IMR-90 (cell line): ENCODE data around the gene GPD1. TPM values are rescaled to one million over a fixed set of nuclear protein-coding genes. Genes with fewer than 3 reads are reported as not detected.
A peak's percentile ranks its signal among the peaks of the same experiment; 100 is the strongest.

Experiments
- ATAC-seq: fragments of 200-7000 bp; cut with Tn5 transposase; 2 replicates; pipeline ENCODE4 v1.9.1; 2020; ENCODE audit warnings: low read depth, mild to moderate bottlenecking, moderate library complexity
- BruUV-seq: library from RNA; stranded (reverse); fragments of 400-500 nt; replicated peaks from 2 replicates; lab custom pipeline; 2021; lab: Mats Ljungman, UMichigan
- CTCF ChIA-PET: fragments of 300-600 bp; formaldehyde crosslinking; extraction: SDS; loops from one replicate; lab custom pipeline; 2021; ENCODE audit warnings: antibody characterized with exemption; lab: Yijun Ruan, JAX
- POLR2A ChIA-PET: fragments of 300-600 bp; sonication (Branson Sonifier 250); formaldehyde crosslinking; loops from one replicate; lab custom pipeline; 2022; ENCODE audit warnings: antibody characterized with exemption; ENCODE audit not compliant: unreplicated experiment; lab: Charles Lee
- DNase-seq: peaks from one replicate; pipeline ENCODE4 v3.0.0; 2013
- H2AFZ ChIP-seq: replicated peaks from 2 replicates; pipeline ENCODE3; 2013; ENCODE audit warnings: low read length, mild to moderate bottlenecking; ENCODE audit not compliant: poor library complexity
- H2AK5ac ChIP-seq: 2 replicates; pipeline ENCODE4 v1.6.1; 2013; ENCODE audit warnings: low read depth, low read length, inconsistent platforms
- H2AK9ac ChIP-seq: replicated peaks from 2 replicates; pipeline ENCODE3; 2013; ENCODE audit warnings: mild to moderate bottlenecking, low read depth, low read length, moderate library complexity; ENCODE audit not compliant: poor library complexity
- H2BK120ac ChIP-seq: 2 replicates; pipeline ENCODE4 v1.6.1; 2013; ENCODE audit warnings: low read depth, low read length, inconsistent platforms
- H2BK15ac ChIP-seq: 3 replicates; pipeline ENCODE4 v1.6.1; 2013; ENCODE audit warnings: low read depth, low read length, inconsistent platforms
- H2BK20ac ChIP-seq: 2 replicates; pipeline ENCODE4 v1.6.1; 2013; ENCODE audit warnings: low read depth, mild to moderate bottlenecking, inconsistent platforms, low read length, moderate library complexity
- H2BK5ac ChIP-seq: 2 replicates; pipeline ENCODE4 v1.6.1; 2013; ENCODE audit warnings: mild to moderate bottlenecking, low read depth, low read length, inconsistent platforms; ENCODE audit not compliant: poor library complexity, severe bottlenecking
- H3K14ac ChIP-seq: replicated peaks from 2 replicates; pipeline ENCODE4 v1.6.1; 2013; ENCODE audit warnings: low read depth, low read length, inconsistent platforms
- H3K18ac ChIP-seq: 2 replicates; pipeline ENCODE4 v1.6.1; 2013; ENCODE audit warnings: low read depth, low read length, control low read depth
- H3K23ac ChIP-seq: 2 replicates; pipeline ENCODE4 v1.6.1; 2013; ENCODE audit warnings: low read depth, low read length, inconsistent platforms
- H3K27ac ChIP-seq: 2 replicates; pipeline ENCODE4 v1.5.1; 2013; ENCODE audit warnings: mild to moderate bottlenecking, control low read depth, low read length; ENCODE audit not compliant: insufficient read depth
- H3K27me3 ChIP-seq: 2 replicates; pipeline ENCODE4 v1.6.1; 2013; ENCODE audit warnings: low read length; ENCODE audit not compliant: control insufficient read depth, insufficient read depth
- H3K36me3 ChIP-seq: 2 replicates; pipeline ENCODE4 v1.6.1; 2013; ENCODE audit warnings: low read length, mixed read lengths; ENCODE audit not compliant: control insufficient read depth, insufficient read depth
- H3K4ac ChIP-seq: 2 replicates; pipeline ENCODE4 v1.6.1; 2013; ENCODE audit warnings: low read depth, low read length, inconsistent platforms
- H3K4me1 ChIP-seq: 2 replicates; pipeline ENCODE4 v1.6.1; 2013; ENCODE audit warnings: low read length, mixed read lengths; ENCODE audit not compliant: control insufficient read depth, insufficient read depth
- H3K4me2 ChIP-seq: 2 replicates; pipeline ENCODE4 v1.6.1; 2013; ENCODE audit warnings: low read depth, mild to moderate bottlenecking, control low read depth, low read length, moderate library complexity
- H3K4me3 ChIP-seq: 2 replicates; pipeline ENCODE4 v1.5.1; 2013; ENCODE audit warnings: low read depth, mild to moderate bottlenecking, control low read depth, low read length, moderate library complexity; ENCODE audit not compliant: insufficient read depth
- H3K56ac ChIP-seq: 2 replicates; pipeline ENCODE4 v1.6.1; 2013; ENCODE audit warnings: low read length, inconsistent platforms; ENCODE audit not compliant: insufficient read depth; ENCODE audit errors: extremely low read depth
- H3K79me1 ChIP-seq, 2 experiments: 2 replicates each; pipeline ENCODE4 v1.6.1; 2013; ENCODE audit warnings: low read length in 2 of 2, inconsistent platforms in 1 of 2, low read depth in 1 of 2
- H3K9ac ChIP-seq: 2 replicates; pipeline ENCODE4 v1.6.1; 2013; ENCODE audit warnings: low read depth, low read length, control low read depth
- H3K9me1 ChIP-seq: 2 replicates; pipeline ENCODE4 v1.6.1; 2013; ENCODE audit warnings: low read length, inconsistent platforms; ENCODE audit not compliant: insufficient read depth
- H3K9me3 ChIP-seq: 2 replicates; pipeline ENCODE4 v1.6.1; 2013; ENCODE audit warnings: low read length; ENCODE audit not compliant: control insufficient read depth, insufficient read depth
- H4K20me1 ChIP-seq: 2 replicates; pipeline ENCODE4 v1.6.1; 2013; ENCODE audit warnings: low read length, inconsistent platforms; ENCODE audit not compliant: insufficient read depth
- H4K5ac ChIP-seq: 2 replicates; pipeline ENCODE4 v1.6.1; 2013; ENCODE audit warnings: mild to moderate bottlenecking, low read depth, low read length, control low read depth
- H4K8ac ChIP-seq, 2 experiments: 2 replicates each; pipeline ENCODE4 v1.6.1; 2013; ENCODE audit warnings: low read depth in 2 of 2, low read length in 2 of 2, control low read depth in 1 of 2, inconsistent platforms in 1 of 2
- H4K91ac ChIP-seq: 2 replicates; pipeline ENCODE4 v1.6.1; 2013; ENCODE audit warnings: low read depth, low read length, inconsistent platforms; ENCODE audit not compliant: insufficient read depth
- BHLHE40 ChIP-seq: fragments of 150-350 bp; IDR thresholded peaks from 2 replicates; pipeline ENCODE4 v1.6.1; 2016; ENCODE audit warnings: mild to moderate bottlenecking, low read depth, low read length
- CEBPB ChIP-seq: IDR thresholded peaks from 2 replicates; pipeline ENCODE4 v1.6.1; 2012; ENCODE audit warnings: low read depth, low read length, improper control_type of control experiment
- CTCF ChIP-seq: conservative IDR thresholded peaks from 2 replicates; pipeline ENCODE4 v1.5.1; 2012; ENCODE audit warnings: mild to moderate bottlenecking, low read depth, low read length, improper control_type of control experiment
- ELK1 ChIP-seq: fragments of 150-350 bp; IDR thresholded peaks from 2 replicates; pipeline ENCODE4 v1.6.1; 2016; ENCODE audit warnings: low read depth, mild to moderate bottlenecking, low read length, moderate library complexity, borderline replicate concordance
- FOS ChIP-seq: fragments of 150-350 bp; IDR thresholded peaks from 2 replicates; pipeline ENCODE4 v1.6.1; 2016; ENCODE audit warnings: low read depth, low read length
- MAFK ChIP-seq: IDR thresholded peaks from 2 replicates; pipeline ENCODE4 v1.6.1; 2012; ENCODE audit warnings: low read depth, low read length, improper control_type of control experiment
- MXI1 ChIP-seq: IDR thresholded peaks from 2 replicates; pipeline ENCODE4 v1.6.1; 2012; ENCODE audit warnings: low read depth, mild to moderate bottlenecking, low read length, moderate library complexity, borderline replicate concordance
- NFE2L2 ChIP-seq: fragments of 150-350 bp; IDR thresholded peaks from 2 replicates; pipeline ENCODE4 v1.6.1; 2016; ENCODE audit warnings: low read depth, mild to moderate bottlenecking, low read length
- RAD21 ChIP-seq: IDR thresholded peaks from 2 replicates; pipeline ENCODE4 v1.6.1; 2012; ENCODE audit warnings: low read length, improper control_type of control experiment
- RCOR1 ChIP-seq: IDR thresholded peaks from 2 replicates; pipeline ENCODE4 v1.6.1; 2012; ENCODE audit warnings: mild to moderate bottlenecking, low read length, improper control_type of control experiment; ENCODE audit not compliant: insufficient replicate concordance
- RFX5 ChIP-seq: IDR thresholded peaks from 2 replicates; pipeline ENCODE4 v1.8.0; 2012; ENCODE audit warnings: low read depth, mild to moderate bottlenecking, low read length, moderate library complexity
- SMC3 ChIP-seq: fragments of 150-350 bp; IDR thresholded peaks from 2 replicates; pipeline ENCODE4 v1.6.1; 2016; ENCODE audit warnings: low read depth, mild to moderate bottlenecking, antibody characterized with exemption, low read length, moderate library complexity
- USF2 ChIP-seq: fragments of 150-350 bp; IDR thresholded peaks from 2 replicates; pipeline ENCODE4 v1.6.1; 2017; ENCODE audit warnings: mild to moderate bottlenecking, antibody characterized with exemption, low read length, low read depth
- WGBS, 2 experiments: methylation state at CpG; one replicate each; pipeline versions ENCODE4 v1.1.5 to v1.1.7; 2013; ENCODE audit warnings: missing lambda C conversion rate in 2 of 2; ENCODE audit not compliant: insufficient read length in 1 of 2; ENCODE audit errors: extremely low coverage in 2 of 2; 5-methylcytosine and 5-hydroxymethylcytosine counted together
- dilution Hi-C: fragments of 300-500 bp; cut with HindIII; formaldehyde crosslinking; loops from one replicate; pipeline ENCODE4 v1.14.3; 2018; ENCODE audit warnings: low sequenced_read_pairs; ENCODE audit not compliant: unreplicated experiment
- in situ Hi-C: fragments of 300-500 bp; cut with MboI; formaldehyde crosslinking; loops from 3 replicates; pipeline ENCODE4 v1.14.3; 2019; ENCODE audit warnings: low sequenced_read_pairs, inconsistent platforms, mixed read lengths
- intact Hi-C: fragments of 100-400 bp; cut with micrococcal nuclease; formaldehyde crosslinking; loops from 2 replicates; pipeline ENCODE4 v1.10.0; 2022
- polyA plus RNA-seq, 3 experiments: library from polyadenylated mRNA; depleted of rRNA; stranded (reverse); fragments of >200 nt; gene quantifications; 2 replicates each; pipeline ENCODE4 v1.2.3, GENCODE V29; 2012; ENCODE audit warnings: low replicate concordance in 1 of 3
- total RNA-seq: library from RNA; depleted of rRNA; stranded (reverse); fragments of >200 nt; gene quantifications from 2 replicates; pipeline ENCODE4 v1.2.3, GENCODE V29; 2012

The GPD1 gene
- total and polyA plus RNA-seq, 2 of the 4 experiments (the other 2 are of a cell fraction): 0.05 to 0.18 TPM

DNA sequence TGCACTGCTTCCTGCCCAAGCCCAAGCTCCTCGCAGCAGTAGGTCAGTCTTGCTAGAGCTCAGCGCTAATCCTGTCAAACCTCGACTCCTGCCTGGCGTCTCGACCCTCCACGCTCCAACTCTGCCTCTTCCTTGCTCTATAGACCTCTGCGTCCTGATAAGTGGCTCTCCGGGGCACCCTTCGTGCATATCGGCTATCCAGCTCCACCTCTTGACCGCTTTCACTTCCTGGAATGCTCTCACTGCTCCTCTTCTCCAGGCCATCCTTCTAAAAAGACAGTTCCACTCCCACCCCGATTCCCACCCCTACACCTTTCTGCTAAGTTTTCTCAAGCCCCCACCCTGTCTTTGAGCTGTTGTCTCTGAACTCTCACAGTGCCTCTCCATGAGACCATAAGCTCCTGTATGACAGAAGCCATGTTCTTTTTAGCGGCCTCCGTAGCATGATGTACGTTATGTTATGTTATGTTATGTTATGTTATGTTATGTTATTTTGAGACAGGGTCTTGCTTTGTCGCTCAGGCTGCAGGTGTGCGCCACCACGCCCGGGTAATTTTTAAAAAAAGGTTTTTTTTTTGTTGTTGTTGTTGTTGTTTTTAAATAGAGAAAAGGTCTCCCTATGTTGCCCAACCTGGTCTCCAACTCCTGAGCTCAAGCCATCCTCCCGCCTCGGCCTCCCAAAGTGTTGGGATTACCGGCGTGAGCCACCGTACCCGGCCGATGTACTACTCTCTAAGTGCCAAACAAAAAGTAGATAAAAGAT, 8.8 kb downstream of the GPD1 start:
- intact Hi-C loops: no loop called here
- Histone ChIP-seq H2BK20ac (no peak overlapping the region), H3K23ac (peak overlapping the region; percentile 80), H3K4me1 (peaks cover 13% of the 10 kb centered on the region), H3K4me2 (peak overlapping the region; percentile 68), H3K36me3 (0 out of 2 replicates have a peak, but pooled peaks cover 3% of the 10 kb centered on the region), H2AK5ac (peak overlapping the region; percentile 29; the same call in 1 of the 2 replicates), H3K56ac (peak overlapping the region; percentile 65; the same call in 1 of the 2 replicates), H2BK5ac (peak overlapping the region; percentile 61), H2BK15ac (no peak overlapping the region), H3K27ac (peak overlapping the region; percentile 52), H4K8ac (peak overlapping the region; percentile 10 to 71; a peak in 2 of 4 replicates), H3K4ac (peak overlapping the region; percentile 80), H3K9me3 (no peaks in the 10 kb centered on the region), H2BK120ac (no peak overlapping the region), H4K91ac (peak overlapping the region; percentile 62), H3K9me1 (peaks cover 7% of the 10 kb centered on the region), H4K20me1 (0 out of 2 replicates have a peak, but pooled peaks cover 4% of the 10 kb centered on the region), H3K14ac (peak overlapping the region; percentile 65), H4K5ac (peak overlapping the region; percentile 45), H3K79me1 (peaks cover 18 to 43% of the 10 kb centered on the region in 2 experiments), H2AK9ac (peak overlapping the region; percentile 92), H3K4me3 (peak overlapping the region; percentile 66), H3K9ac (peak overlapping the region; percentile 81), H3K18ac (no peak overlapping the region), H2AFZ (peak overlapping the region; percentile 99), H3K27me3 (no peaks in the 10 kb centered on the region)
- ChIA-PET POLR2A (interaction anchor here (1.3 kb wide), 1 partner anchor 28 kb away, joined by 4 read pairs; the partner anchor contains the start of gene SMARCD1), CTCF (interaction anchor here (0.9 to 2.2 kb wide), 8 partner anchors 10 to 88 kb away, joined by 3 to 13 read pairs (median 4); partner anchors contain the start of gene SMARCD1)
- no peak for DNase-seq
- WGBS, 2 experiments: 21% methylated on average over 19 of the region's 26 CpGs; no CpG with 5 or more reads in 1 of the 2 experiments
- ATAC-seq: peak; percentile 6
- dilution Hi-C loops: no loop called here
- BruUV-seq: TSS peak; percentile 54
- in situ Hi-C loops: no loop called here
- TF ChIP-seq USF2 (no peak), SMC3 (no peak), CTCF (no peak), BHLHE40 (no peak), CEBPB (no peak), FOS (no peak), ELK1 (no peak), MXI1 (no peak), RCOR1 (no peak), MAFK (no peak), NFE2L2 (no peak), RAD21 (no peak), RFX5 (no peak; the same call in 1 of the 2 replicates)
